Measurements from ENCODE around the gene P2RX3.

DNA sequence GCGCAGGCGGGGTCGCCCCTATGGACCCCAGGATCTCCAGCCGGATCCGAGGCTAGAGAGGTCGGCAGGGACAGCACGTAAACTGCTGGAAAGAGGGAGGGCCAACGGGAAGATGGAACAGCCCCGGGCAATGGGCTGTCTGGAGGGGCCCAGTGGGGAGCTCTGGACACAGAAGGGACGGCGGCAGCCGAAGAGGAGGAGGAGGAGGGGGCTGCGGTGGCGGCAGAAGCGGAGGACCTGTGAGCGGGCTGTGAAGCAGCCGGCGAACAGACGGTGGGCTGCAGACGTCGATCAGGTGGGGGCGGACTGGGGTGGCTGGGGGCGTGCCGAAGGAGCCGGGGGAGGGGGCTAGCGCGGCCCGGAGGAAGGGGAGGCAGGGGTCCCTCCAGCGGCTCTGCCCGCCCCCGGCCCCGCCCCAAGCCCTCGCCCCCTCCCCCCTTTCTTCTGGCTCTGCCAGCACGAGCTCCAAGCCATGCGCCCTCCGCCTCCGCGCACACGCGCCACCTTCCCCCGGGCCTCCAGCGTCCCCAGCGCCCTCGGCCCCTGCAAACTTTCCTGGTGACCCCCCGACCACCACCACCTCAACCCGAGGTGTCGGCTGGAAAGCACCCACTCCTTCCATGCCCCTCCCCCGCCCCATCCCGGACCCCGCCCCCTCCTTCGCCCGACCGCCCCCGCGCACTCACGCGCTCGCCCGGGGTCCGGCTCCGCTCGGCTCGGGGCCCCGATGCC, 13.8 kb upstream of the P2RX3 start:
- TF ChIP-seq CTCF (IDR thresholded peaks at IDR 0.05): no peak
- no peak for TF ChIP-seq POLR2A (IDR thresholded peaks at IDR 0.05)
- TF ChIP-seq EP300 (IDR thresholded peaks at IDR 0.05): no peak

All from tibial nerve (tissue), 4 donors.